MM.1S (cell line): ENCODE data around the gene PDGFD.
A peak's percentile ranks its signal among the peaks of the same experiment; 100 is the strongest.

Experiments
- DNase-seq: peaks from one replicate; pipeline ENCODE4 v3.0.0-alpha.2; 2015
- H2AFZ ChIP-seq: fragments of 300-600 bp; sonication (generic); 2 replicates; pipeline ENCODE4 v1.6.0; 2016; ENCODE audit warnings: antibody characterized with exemption, low read length
- H3F3A ChIP-seq: fragments of 300-600 bp; sonication (generic); 2 replicates; pipeline ENCODE4 v1.6.1; 2016; ENCODE audit warnings: mild to moderate bottlenecking, antibody characterized with exemption, low read length, moderate library complexity, mixed read lengths; ENCODE audit not compliant: insufficient read depth
- H3K27ac ChIP-seq: fragments of 300-600 bp; sonication (generic); 2 replicates; pipeline ENCODE4 v1.5.1; 2016; ENCODE audit warnings: mild to moderate bottlenecking, low read length
- H3K27me3 ChIP-seq: fragments of 300-600 bp; sonication (generic); replicated peaks from 2 replicates; pipeline ENCODE4 v1.6.0; 2016; ENCODE audit warnings: low read length; ENCODE audit not compliant: insufficient read depth
- H3K36me3 ChIP-seq: fragments of 300-600 bp; sonication (generic); replicated peaks from 2 replicates; pipeline ENCODE4 v1.6.1; 2016; ENCODE audit warnings: mild to moderate bottlenecking, low read length, mixed read lengths; ENCODE audit not compliant: insufficient read depth
- H3K4me1 ChIP-seq: fragments of 300-600 bp; sonication (generic); 2 replicates; pipeline ENCODE4 v1.6.1; 2016; ENCODE audit warnings: low read length, mixed read lengths
- H3K4me2 ChIP-seq: fragments of 300-600 bp; sonication (generic); 2 replicates; pipeline ENCODE4 v1.6.0; 2016; ENCODE audit warnings: low read depth, low read length
- H3K4me3 ChIP-seq: fragments of 300-600 bp; sonication (generic); 2 replicates; pipeline ENCODE4 v1.5.1; 2016; ENCODE audit warnings: low read length, mixed read lengths
- H3K79me2 ChIP-seq: fragments of 300-600 bp; sonication (generic); 2 replicates; pipeline ENCODE4 v1.6.1; 2016; ENCODE audit warnings: mixed run types, low read length, mixed read lengths
- H3K9ac ChIP-seq: fragments of 300-600 bp; sonication (generic); 2 replicates; pipeline ENCODE4 v1.6.1; 2016; ENCODE audit warnings: low read length, mixed read lengths
- H3K9me2 ChIP-seq: fragments of 300-600 bp; sonication (generic); replicated peaks from 2 replicates; pipeline ENCODE4 v1.6.1; 2016; ENCODE audit warnings: mild to moderate bottlenecking, low read length, mixed read lengths; ENCODE audit not compliant: insufficient read depth
- H3K9me3 ChIP-seq: fragments of 300-600 bp; sonication (generic); replicated peaks from 2 replicates; pipeline ENCODE4 v1.6.1; 2016; ENCODE audit warnings: mild to moderate bottlenecking, low read length, mixed read lengths; ENCODE audit not compliant: insufficient read depth
- H4K20me1 ChIP-seq: fragments of 300-600 bp; sonication (generic); 2 replicates; pipeline ENCODE4 v1.6.1; 2016; ENCODE audit warnings: mild to moderate bottlenecking, low read length, moderate library complexity, mixed read lengths; ENCODE audit not compliant: insufficient read depth
- CTCF ChIP-seq: fragments of 300-600 bp; sonication (generic); IDR thresholded peaks from 2 replicates; pipeline ENCODE4 v1.5.1; 2016; ENCODE audit warnings: antibody characterized with exemption, low read length, mixed read lengths
- EZH2 ChIP-seq: fragments of 300-600 bp; sonication (generic); optimal IDR thresholded peaks from 2 replicates; pipeline ENCODE3; 2017; ENCODE audit warnings: low read depth, mild to moderate bottlenecking, antibody characterized with exemption, low read length, mixed read lengths
- EZH2phosphoT487 ChIP-seq: fragments of 300-600 bp; sonication (generic); IDR thresholded peaks from 2 replicates; pipeline ENCODE4 v1.6.1; 2018; ENCODE audit warnings: antibody characterized with exemption, low read length

The PDGFD gene

GRCh38 chr11:104028476-104029263 lies 135.3 kb downstream of the PDGFD start:
- H3K4me2 ChIP-seq: no peak overlapping the region

GRCh38 chr11:104024572-104024971 lies 139.4 kb downstream of the PDGFD start:
- Histone ChIP-seq H3K4me1 (no peaks in the 10 kb centered on the region), H4K20me1 (no peaks in the 10 kb centered on the region), H3K9me3 (no peaks in the 10 kb centered on the region), H3F3A (no peaks in the 10 kb centered on the region), H3K27me3 (no peaks in the 10 kb centered on the region), H3K79me2 (no peaks in the 10 kb centered on the region), H3K27ac (no peak overlapping the region), H3K9me2 (no peaks in the 10 kb centered on the region), H3K4me2 (no peak overlapping the region), H2AFZ (no peak overlapping the region), H3K4me3 (no peak overlapping the region), H3K9ac (no peak overlapping the region), H3K36me3 (no peaks in the 10 kb centered on the region)
- no peak for DNase-seq
- TF ChIP-seq CTCF (no peak), EZH2phosphoT487 (no peak), EZH2 (no peak)

More at GRCh38 chr11:104028476-104029263, 135.3 kb downstream of the PDGFD start:
- Histone ChIP-seq H3K9me3 (no peaks in the 10 kb centered on the region), H3K79me2 (no peaks in the 10 kb centered on the region), H2AFZ (no peak overlapping the region), H3K4me1 (no peaks in the 10 kb centered on the region), H3K27ac (no peak overlapping the region), H3K4me3 (no peak overlapping the region), H3K36me3 (no peaks in the 10 kb centered on the region), H4K20me1 (no peaks in the 10 kb centered on the region), H3F3A (no peaks in the 10 kb centered on the region), H3K9me2 (no peaks in the 10 kb centered on the region), H3K9ac (no peak overlapping the region), H3K27me3 (no peaks in the 10 kb centered on the region)
- TF ChIP-seq EZH2 (no peak), EZH2phosphoT487 (no peak), CTCF (no peak)
- DNase-seq: no peak

- no peak for TF ChIP-seq EZH2
- no peak for TF ChIP-seq EZH2phosphoT487
- no peak for TF ChIP-seq CTCF
- H3K4me1 ChIP-seq: peaks cover 19% of the 10 kb centered on the region
- H3K4me2 ChIP-seq: peak overlapping the region; percentile 47
- no peaks in the 10 kb centered on the region for H3F3A ChIP-seq
- H2AFZ ChIP-seq: no peak overlapping the region
- no peak overlapping the region for H3K4me3 ChIP-seq
- no peaks in the 10 kb centered on the region for H4K20me1 ChIP-seq
- peak; percentile 33 for DNase-seq
- H3K9ac ChIP-seq: no peak overlapping the region
- no peaks in the 10 kb centered on the region for H3K27me3 ChIP-seq
- no peaks in the 10 kb centered on the region for H3K9me3 ChIP-seq
- H3K9me2 ChIP-seq: no peaks in the 10 kb centered on the region
- no peaks in the 10 kb centered on the region for H3K36me3 ChIP-seq
- H3K27ac ChIP-seq: peak overlapping the region; percentile 19; the same call in 1 of the 2 replicates
- H3K79me2 ChIP-seq: no peaks in the 10 kb centered on the region
Measured at GRCh38 chr11:104015649-104016415, 148.1 kb downstream of the PDGFD start.
